ENCODE measurements around the gene SLC18B1. TPM values are rescaled to one million over a fixed set of nuclear protein-coding genes. Genes with fewer than 3 reads are reported as not detected.

The SLC18B1 gene
- total and polyA plus RNA-seq, 2 of the 13 experiments (the other 11 are each of a cell fraction or from before 2014, with no cell fraction given), result 11.4 to 13.8 TPM

GRCh38 chr6:132812255-132812732, 13.9 kb upstream of the SLC18B1 start (continued):
- TF ChIP-seq RORA (CRISPR knock-in tag; IDR thresholded peaks at IDR 0.05) (peak; percentile 57; the same call in 1 of the 2 replicates), ZNF850 (CRISPR knock-in tag; conservative IDR thresholded peaks at IDR 0.05) (no peak), KLF16 (CRISPR knock-in tag; IDR thresholded peaks at IDR 0.05) (no peak), CEBPZ (IDR thresholded peaks at IDR 0.05; ENCODE audit: low read length) (no peak), HNRNPLL (IDR thresholded peaks at IDR 0.05; ENCODE audit: low read depth, low read length, poor library complexity, severe bottlenecking) (no peak), ZNF362 (CRISPR knock-in tag; IDR thresholded peaks at IDR 0.05; ENCODE audit: borderline replicate concordance) (0 out of 2 replicates have a peak, but pooled peaks have one; percentile 64), STAT6 (CRISPR knock-in tag; IDR thresholded peaks at IDR 0.05; ENCODE audit: borderline replicate concordance) (peak; percentile 16; the same call in 1 of the 2 replicates), ZNF781 (CRISPR knock-in tag; IDR thresholded peaks at IDR 0.05; ENCODE audit: borderline replicate concordance, not compliant biosample characterization) (no peak), SIN3B (IDR thresholded peaks at IDR 0.05; ENCODE audit: low read length) (no peak), ESRRA (CRISPR knock-in tag; IDR thresholded peaks at IDR 0.05; ENCODE audit: low read depth) (0 out of 2 replicates have a peak, but pooled peaks have one; percentile 5), NRL (CRISPR knock-in tag; IDR thresholded peaks at IDR 0.05; ENCODE audit: borderline replicate concordance) (no peak), ZNF580 (CRISPR knock-in tag; IDR thresholded peaks at IDR 0.05; ENCODE audit: borderline replicate concordance, low read depth) (no peak), ZNF609 (CRISPR knock-in tag; IDR thresholded peaks at IDR 0.05; ENCODE audit: borderline replicate concordance) (no peak), SP140L (CRISPR knock-in tag; IDR thresholded peaks at IDR 0.05; ENCODE audit: borderline replicate concordance) (no peak), ZFP36 (IDR thresholded peaks at IDR 0.05; ENCODE audit: borderline replicate concordance, low read depth, low read length, partially characterized antibody) (no peak), RBM22 (optimal IDR thresholded peaks at IDR 0.05; ENCODE audit: low read length) (no peak)

Data from HepG2 (cell line).